IgD-negative memory B cell (primary cell): ENCODE data around the gene BPIFA3. TPM values are rescaled to one million over a fixed set of nuclear protein-coding genes. Genes with fewer than 3 reads are reported as not detected.
A peak's percentile ranks its signal among the peaks of the same experiment; 100 is the strongest.
"Not testable (repeated sequence)": the region's sequence is repeated elsewhere in the genome, so short reads cannot be mapped to it uniquely, and the experiment has no call there.

ENCODE experiments used
- H3K27ac Mint-ChIP-seq, 3 donors: one replicate each; pipeline ENCODE4 v1.8.0; 2020 to 2022; ENCODE audit warnings: mild to moderate bottlenecking in 3 of 3, mixed read lengths in 3 of 3, moderate library complexity in 1 of 3
- H3K27me3 Mint-ChIP-seq: one replicate; pipeline ENCODE4 v1.8.0; 2021; ENCODE audit warnings: mixed read lengths
- H3K36me3 Mint-ChIP-seq: one replicate; pipeline ENCODE4 v1.8.0; 2020; ENCODE audit warnings: mild to moderate bottlenecking, mixed read lengths
- H3K4me1 Mint-ChIP-seq, 3 donors: one replicate each; pipeline ENCODE4 v1.8.0; 2020 to 2022; ENCODE audit warnings: mixed read lengths in 3 of 3, mild to moderate bottlenecking in 1 of 3
- H3K4me3 Mint-ChIP-seq, 4 donors: one replicate each; pipeline ENCODE4 v1.8.0; 2020 to 2022; ENCODE audit warnings: mild to moderate bottlenecking in 4 of 4, mixed read lengths in 4 of 4, moderate library complexity in 3 of 4
- H3K9me3 Mint-ChIP-seq, 3 donors: one replicate each; pipeline ENCODE4 v1.8.0; 2020 to 2021; ENCODE audit warnings: mixed read lengths in 3 of 3, mild to moderate bottlenecking in 1 of 3
- polyA plus RNA-seq: library from polyadenylated mRNA; unstranded; fragments of 300-500 nt; fragmentation: Illumina TruSeq; gene quantifications from one replicate; pipeline ENCODE4 v1.2.3, GENCODE V29; 2021

BPIFA3 gene
- not detected for polyA plus RNA-seq

- Mint-ChIP-seq H3K27ac (no peak within 1 kb of the TSS), H3K27me3 (peaks cover 14% of the 10 kb centered on the region), H3K9me3 (no peaks in the 10 kb centered on the region), H3K4me3 (no peak within 1 kb of the TSS), H3K36me3 (no peaks in the 10 kb centered on the region), H3K4me1 (no peaks in the 10 kb centered on the region)
Observed at GRCh38 chr20:33217052-33217451, at the start of gene BPIFA3. Gene BPIFA3 (plus strand): TSS chr20:33217352. CDS start chr20:33217537, 185 bp downstream.

- H3K36me3 Mint-ChIP-seq, result peaks cover 3% of the 10 kb centered on the region
- H3K27me3 Mint-ChIP-seq, result peaks cover 8% of the 10 kb centered on the region
- H3K27ac Mint-ChIP-seq, result no peak within 1 kb of the TSS
- peaks cover 0 to 4% (median 2%) of the 10 kb centered on the region in 3 donors for H3K4me1 Mint-ChIP-seq
- H3K4me3 Mint-ChIP-seq, result no peak within 1 kb of the TSS
- peaks cover 9 to 18% (median 13%) of the 10 kb centered on the region in 3 donors for H3K9me3 Mint-ChIP-seq
Observed at GRCh38 chr20:33167859-33168258, 49.3 kb upstream of the BPIFA3 start, which contains the start of gene BPIFA2. Gene BPIFA2 (plus strand): TSS chr20:33168159. CDS start chr20:33169146, 987 bp downstream.

DNA sequence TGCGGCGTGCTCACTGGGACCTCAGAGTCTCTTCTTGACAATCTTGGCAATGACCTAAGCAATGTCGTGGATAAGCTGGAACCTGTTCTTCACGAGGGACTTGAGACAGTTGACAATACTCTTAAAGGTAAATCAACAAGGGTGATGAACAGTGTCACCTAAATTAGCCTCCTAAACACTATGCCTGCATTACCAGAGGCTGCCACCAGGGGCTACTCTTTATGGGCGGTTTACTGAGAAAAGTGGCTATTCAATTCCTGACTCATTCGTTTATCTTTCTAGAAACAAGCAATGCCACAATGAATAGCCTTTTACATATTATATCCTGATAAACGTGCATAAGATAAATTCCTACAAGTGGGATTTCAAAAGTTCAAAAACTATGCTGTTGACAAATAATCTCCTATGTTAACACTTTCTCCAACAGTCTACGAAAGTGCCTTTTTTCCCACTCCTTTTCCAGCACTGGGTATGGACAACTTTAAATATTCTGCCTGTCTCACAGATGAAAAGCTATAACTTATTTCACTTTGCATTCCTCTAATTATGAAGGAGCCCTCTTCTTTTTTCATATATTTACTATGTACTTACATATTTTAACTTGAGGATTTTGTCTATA, 47.9 kb upstream of the BPIFA3 start:
- H3K9me3 Mint-ChIP-seq, result peaks cover 9 to 18% (median 13%) of the 10 kb centered on the region in 3 donors
- no peak overlapping the region for H3K27ac Mint-ChIP-seq
- H3K4me1 Mint-ChIP-seq, result peaks cover 0 to 2% (median 0%) of the 10 kb centered on the region in 3 donors
- peaks cover 8% of the 10 kb centered on the region for H3K27me3 Mint-ChIP-seq
- H3K36me3 Mint-ChIP-seq, result peaks cover 3% of the 10 kb centered on the region
- H3K4me3 Mint-ChIP-seq, result no peak overlapping the region

GRCh38 chr20:33172781-33173180, 44.4 kb upstream of the BPIFA3 start:
- H3K4me1 Mint-ChIP-seq, result no peaks in the 10 kb centered on the region
- peaks cover 3% of the 10 kb centered on the region for H3K36me3 Mint-ChIP-seq
- no peak overlapping the region for H3K27ac Mint-ChIP-seq
- peaks cover 3% of the 10 kb centered on the region for H3K27me3 Mint-ChIP-seq
- H3K4me3 Mint-ChIP-seq, result no peak overlapping the region
- H3K9me3 Mint-ChIP-seq, result peaks cover 9 to 18% (median 13%) of the 10 kb centered on the region in 3 donors

DNA sequence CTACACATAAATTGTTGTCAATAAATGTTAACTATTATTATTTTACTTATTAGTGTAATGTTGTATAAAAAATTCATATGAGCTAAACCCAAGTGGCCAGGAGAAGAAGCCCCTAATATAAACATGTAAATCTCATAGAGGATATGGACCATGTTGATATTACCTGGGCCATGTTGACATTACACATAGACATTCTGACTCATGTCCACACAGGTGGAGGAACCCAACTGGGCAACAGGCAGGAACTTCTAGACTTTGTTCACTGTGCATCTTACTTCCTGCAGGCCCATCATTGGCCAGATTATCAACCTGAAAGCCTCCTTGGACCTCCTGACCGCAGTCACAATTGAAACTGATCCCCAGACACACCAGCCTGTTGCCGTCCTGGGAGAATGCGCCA, 42.0 kb upstream of the BPIFA3 start:
- Mint-ChIP-seq H3K9me3 (peaks cover 2 to 9% (median 6%) of the 10 kb centered on the region in 3 donors), H3K27me3 (peaks cover 2% of the 10 kb centered on the region), H3K36me3 (no peaks in the 10 kb centered on the region), H3K4me1 (no peaks in the 10 kb centered on the region), H3K27ac (no peak overlapping the region), H3K4me3 (no peak overlapping the region)

- no peak overlapping the region for H3K27ac Mint-ChIP-seq
- H3K4me1 Mint-ChIP-seq, result no peaks in the 10 kb centered on the region
- H3K9me3 Mint-ChIP-seq, result peaks cover 0 to 2% (median 0%) of the 10 kb centered on the region in 3 donors
- H3K36me3 Mint-ChIP-seq, result no peaks in the 10 kb centered on the region
- H3K4me3 Mint-ChIP-seq, result no peak overlapping the region
- no peaks in the 10 kb centered on the region for H3K27me3 Mint-ChIP-seq
Observed at GRCh38 chr20:33176101-33176500, 41.1 kb upstream of the BPIFA3 start.

GRCh38 chr20:33177866-33178265, 39.3 kb upstream of the BPIFA3 start:
- H3K4me3 Mint-ChIP-seq, result no peak overlapping the region
- H3K4me1 Mint-ChIP-seq, result no peaks in the 10 kb centered on the region
- no peaks in the 10 kb centered on the region for H3K27me3 Mint-ChIP-seq
- H3K9me3 Mint-ChIP-seq, result no peaks in the 10 kb centered on the region
- H3K27ac Mint-ChIP-seq, result no peak overlapping the region
- H3K36me3 Mint-ChIP-seq, result peaks cover 2% of the 10 kb centered on the region

DNA sequence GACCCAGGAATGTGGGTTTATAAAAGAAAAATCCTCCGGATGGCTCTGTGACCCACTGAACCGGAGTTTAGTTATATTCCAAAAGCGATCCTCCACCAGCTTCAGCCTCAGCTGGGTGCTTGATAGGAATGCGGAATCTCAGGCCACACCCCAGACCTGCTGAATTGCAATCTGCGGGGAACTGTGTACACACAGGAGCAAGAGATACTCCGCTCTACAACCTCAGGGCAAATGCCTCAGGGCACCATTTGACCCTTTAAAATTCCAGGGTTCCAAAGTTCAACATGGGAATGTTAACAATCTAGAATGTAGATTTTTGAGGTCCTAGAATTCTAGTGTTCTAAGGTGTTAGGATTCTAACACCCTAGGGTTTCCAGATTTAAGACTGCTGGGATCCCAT, 38.4 kb upstream of the BPIFA3 start:
- H3K27ac Mint-ChIP-seq, result no peak overlapping the region
- H3K36me3 Mint-ChIP-seq, result peaks cover 4% of the 10 kb centered on the region
- peaks cover 0 to 7% (median 4%) of the 10 kb centered on the region in 3 donors for H3K9me3 Mint-ChIP-seq
- no peaks in the 10 kb centered on the region for H3K27me3 Mint-ChIP-seq
- H3K4me3 Mint-ChIP-seq, result no peak overlapping the region
- H3K4me1 Mint-ChIP-seq, result no peaks in the 10 kb centered on the region

DNA sequence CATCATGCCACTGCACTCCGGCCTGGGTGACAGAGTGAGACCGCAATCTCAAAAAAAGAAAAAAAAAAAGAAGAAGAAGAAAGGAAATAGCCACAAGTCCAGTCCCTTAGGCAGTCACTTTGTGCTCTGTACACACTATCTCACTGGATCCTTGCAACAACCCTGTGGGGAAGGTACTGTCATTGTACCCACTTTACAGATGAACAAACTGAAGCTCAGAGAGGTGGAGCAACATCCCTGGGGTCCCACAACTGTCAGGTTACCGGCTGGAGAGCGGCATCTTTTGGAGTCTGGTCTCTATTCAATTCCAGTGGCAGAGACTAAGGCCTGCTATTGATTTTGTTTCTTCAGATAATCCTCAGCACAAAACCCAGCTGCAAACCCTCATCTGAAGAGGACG, 37.0 kb upstream of the BPIFA3 start:
- Mint-ChIP-seq H3K27ac (no peak overlapping the region), H3K4me1 (no peaks in the 10 kb centered on the region), H3K36me3 (peaks cover 4% of the 10 kb centered on the region), H3K9me3 (peaks cover 0 to 7% (median 4%) of the 10 kb centered on the region in 3 donors), H3K4me3 (no peak overlapping the region), H3K27me3 (no peaks in the 10 kb centered on the region)

DNA sequence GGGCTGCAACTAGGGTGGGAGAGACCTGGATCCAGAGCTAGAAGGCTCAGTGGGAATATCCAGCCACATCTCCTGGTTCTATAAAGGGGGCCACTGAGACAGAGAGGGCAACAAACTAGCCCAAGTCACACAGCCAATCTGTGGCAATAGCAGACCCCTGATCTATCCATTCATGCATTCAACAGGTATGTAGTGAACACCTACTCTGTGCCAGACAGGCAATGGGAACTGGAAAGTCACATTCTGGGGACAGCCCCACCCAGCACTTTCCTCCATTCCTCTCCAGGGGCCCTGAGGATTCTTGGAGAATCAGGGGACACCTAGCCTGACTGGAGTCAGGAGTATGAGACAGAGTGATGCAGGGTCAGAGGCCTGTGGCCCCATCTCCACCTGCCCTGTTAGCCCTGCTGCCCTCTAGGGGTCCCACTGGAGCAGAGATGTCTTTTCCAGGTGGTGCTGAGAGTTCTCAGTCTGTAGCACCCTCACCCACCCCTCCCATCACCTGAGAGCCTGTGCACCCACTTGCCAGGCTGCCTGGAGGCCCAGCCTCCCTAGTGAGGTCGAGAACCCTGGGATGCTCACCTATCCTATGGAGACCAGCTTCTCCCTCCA, 35.6 kb upstream of the BPIFA3 start:
- no peaks in the 10 kb centered on the region for H3K4me1 Mint-ChIP-seq
- H3K36me3 Mint-ChIP-seq, result peaks cover 4% of the 10 kb centered on the region
- H3K4me3 Mint-ChIP-seq, result no peak overlapping the region
- no peak overlapping the region for H3K27ac Mint-ChIP-seq
- peaks cover 0 to 7% (median 4%) of the 10 kb centered on the region in 3 donors for H3K9me3 Mint-ChIP-seq
- H3K27me3 Mint-ChIP-seq, result no peaks in the 10 kb centered on the region

- Mint-ChIP-seq H3K9me3 (peaks cover 0 to 7% (median 4%) of the 10 kb centered on the region in 3 donors), H3K36me3 (peaks cover 4% of the 10 kb centered on the region), H3K27me3 (no peaks in the 10 kb centered on the region), H3K4me1 (no peaks in the 10 kb centered on the region), H3K4me3 (no peak overlapping the region), H3K27ac (no peak overlapping the region)
Observed at GRCh38 chr20:33183312-33183711, 33.8 kb upstream of the BPIFA3 start.

DNA sequence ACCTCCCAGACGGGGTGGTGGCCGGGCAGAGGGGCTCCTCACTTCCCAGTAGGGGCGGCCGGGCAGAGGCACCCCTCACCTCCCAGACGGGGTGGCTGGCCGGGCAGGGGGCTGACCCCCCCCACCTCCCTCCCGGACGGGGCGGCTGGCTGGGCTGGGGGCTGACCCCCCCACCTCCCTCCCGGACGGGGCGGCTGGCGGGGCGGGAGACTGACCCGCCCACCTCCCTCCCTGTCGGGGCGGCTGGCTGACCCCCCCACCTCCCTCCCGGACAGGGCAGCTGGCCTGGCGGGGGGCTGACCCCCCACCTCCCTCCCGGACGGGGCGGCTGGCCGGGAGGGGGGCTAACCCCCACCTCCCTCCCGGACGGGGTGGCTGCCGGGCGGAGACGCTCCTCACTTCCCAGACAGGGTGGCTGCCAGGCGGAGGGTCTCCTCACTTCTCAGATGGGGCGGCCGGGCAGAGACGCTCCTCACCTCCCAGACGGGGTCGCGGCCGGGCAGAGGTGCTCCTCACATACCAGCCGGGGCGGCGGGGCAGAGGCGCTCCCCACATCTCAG, 32.0 kb upstream of the BPIFA3 start:
- H3K27me3 Mint-ChIP-seq, H3K4me1 Mint-ChIP-seq, H3K36me3 Mint-ChIP-seq, H3K27ac Mint-ChIP-seq, H3K4me3 Mint-ChIP-seq, H3K9me3 Mint-ChIP-seq: not testable (repeated sequence)

- H3K4me3 Mint-ChIP-seq, result no peak overlapping the region
- H3K27ac Mint-ChIP-seq, result no peak overlapping the region
- peaks cover 0 to 7% (median 4%) of the 10 kb centered on the region in 3 donors for H3K9me3 Mint-ChIP-seq
- peaks cover 5% of the 10 kb centered on the region for H3K36me3 Mint-ChIP-seq
- H3K4me1 Mint-ChIP-seq, result no peaks in the 10 kb centered on the region
- H3K27me3 Mint-ChIP-seq, result peaks cover 8% of the 10 kb centered on the region
Observed at GRCh38 chr20:33187491-33187890, 29.7 kb upstream of the BPIFA3 start.

DNA sequence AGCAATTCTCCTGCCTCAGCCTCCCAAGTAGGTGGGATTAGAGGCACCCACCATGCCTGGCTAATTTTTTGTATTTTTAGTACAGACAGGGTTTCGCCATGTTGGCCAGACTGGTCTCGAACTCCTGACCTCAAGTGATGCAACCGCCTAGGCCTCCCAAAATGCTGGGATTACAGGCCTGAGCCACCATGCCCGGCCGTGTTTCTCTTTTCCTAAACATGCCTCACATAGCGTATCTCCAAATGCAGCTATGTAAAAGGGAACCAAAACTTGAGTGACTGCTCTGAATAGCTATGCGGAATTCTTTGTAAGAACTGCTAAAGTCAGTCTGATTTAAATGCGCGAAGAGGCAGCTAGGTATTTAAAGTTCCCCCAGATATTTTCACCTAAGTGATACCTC, 28.7 kb upstream of the BPIFA3 start:
- H3K9me3 Mint-ChIP-seq, result peaks cover 0 to 2% (median under 1%) of the 10 kb centered on the region in 3 donors
- no peak overlapping the region for H3K4me3 Mint-ChIP-seq
- H3K27ac Mint-ChIP-seq, result no peak overlapping the region
- no peaks in the 10 kb centered on the region for H3K4me1 Mint-ChIP-seq
- peaks cover 3% of the 10 kb centered on the region for H3K36me3 Mint-ChIP-seq
- peaks cover 10% of the 10 kb centered on the region for H3K27me3 Mint-ChIP-seq

GRCh38 chr20:33191484-33191883, 25.7 kb upstream of the BPIFA3 start:
- H3K27me3 Mint-ChIP-seq, result peaks cover 17% of the 10 kb centered on the region
- peaks cover 2% of the 10 kb centered on the region for H3K36me3 Mint-ChIP-seq

GRCh38 chr20:33191955-33192354, 25.2 kb upstream of the BPIFA3 start:
- Mint-ChIP-seq H3K36me3 (peaks cover 2% of the 10 kb centered on the region), H3K27me3 (peaks cover 18% of the 10 kb centered on the region), H3K4me1 (no peaks in the 10 kb centered on the region), H3K27ac (peak overlapping the region in 1 of 3 donors; percentile 39), H3K9me3 (no peaks in the 10 kb centered on the region), H3K4me3 (no peak overlapping the region)

More at GRCh38 chr20:33191484-33191883, 25.7 kb upstream of the BPIFA3 start:
- no peak overlapping the region for H3K27ac Mint-ChIP-seq
- H3K4me1 Mint-ChIP-seq, result no peaks in the 10 kb centered on the region
- no peaks in the 10 kb centered on the region for H3K9me3 Mint-ChIP-seq
- no peak overlapping the region for H3K4me3 Mint-ChIP-seq
